Measurements from ENCODE around the gene ABCC6.

- TF ChIP-seq ZNF274 (IDR thresholded peaks at IDR 0.05; ENCODE audit: insufficient read depth, insufficient read length) (no peak), POLR2A (IDR thresholded peaks at IDR 0.05; ENCODE audit: low read depth, low read length) (no peak), FOXM1 (IDR thresholded peaks at IDR 0.05; ENCODE audit: low read depth, low read length) (no peak), IRF3 (IDR thresholded peaks at IDR 0.05) (no peak), ZBTB11 (CRISPR knock-in tag; IDR thresholded peaks at IDR 0.05) (no peak), CTCF (IDR thresholded peaks at IDR 0.05 in 2 of 3, conservative IDR thresholded peaks at IDR 0.05 in 1 of 3; ENCODE audit: control insufficient read depth in 2 of 3, extremely low read depth in 1 of 3, insufficient read depth in 1 of 3, low read depth in 3 of 3, low read length in 3 of 3) (no peak), ZZZ3 (IDR thresholded peaks at IDR 0.05; ENCODE audit: control insufficient read depth, insufficient read length, low read depth) (no peak), SRF (IDR thresholded peaks at IDR 0.05; ENCODE audit: low read depth in 2 of 2, low read length in 2 of 2) (no peak), STAT1 (conservative IDR thresholded peaks at IDR 0.05) (no peak), EP300 (IDR thresholded peaks at IDR 0.05; ENCODE audit: borderline replicate concordance in 1 of 2, control insufficient read depth in 1 of 2, low read depth in 2 of 2, low read length in 2 of 2) (no peak)
Measured at GRCh38 chr16:16196099-16196498, 27.2 kb downstream of the ABCC6 start.

Measured in GM12878 (cell line).